HEK293 (cell line): ENCODE measurements around the gene STARD9.
A peak's percentile ranks its signal among the peaks of the same experiment; 100 is the strongest.

Experiments used
- CTCF ChIA-PET: fragments of 350-600 bp; formaldehyde crosslinking; extraction: SDS; loops from one replicate; lab custom pipeline; 2021; ENCODE audit warnings: antibody characterized with exemption; lab: Yijun Ruan, JAX
- POLR2A ChIA-PET: fragments of 300-600 bp; formaldehyde crosslinking; extraction: SDS; loops from one replicate; lab custom pipeline; 2020; ENCODE audit warnings: antibody characterized with exemption, inconsistent platforms; lab: Yijun Ruan, JAX
- H3K27ac ChIP-seq: fragments of 200-500 bp; sonication (Bioruptor generic); 2 replicates; pipeline ENCODE4 v1.5.1; 2014; ENCODE audit warnings: low read depth, low read length, control low read depth, inconsistent platforms; ENCODE audit errors: extremely low read depth
- H3K36me3 ChIP-seq, 2 experiments: fragments of 200-500 bp in 1 of 2; sonication (Bioruptor generic) in 1 of 2; 1 replicate in 1 of 2; 2 replicates in 1 of 2; pipeline ENCODE4 v1.5.1; 2014 to 2017; ENCODE audit warnings: inconsistent platforms in 2 of 2, low read length in 2 of 2; ENCODE audit not compliant: control insufficient read depth in 2 of 2, insufficient read depth in 1 of 2
- H3K4me1 ChIP-seq: fragments of 200-500 bp; sonication (Bioruptor generic); 2 replicates; pipeline ENCODE4 v1.5.1; 2014; ENCODE audit warnings: mild to moderate bottlenecking, low read length, inconsistent platforms; ENCODE audit not compliant: control insufficient read depth, insufficient read depth
- H3K4me3 ChIP-seq: 2 replicates; pipeline ENCODE4 v1.5.1; 2011; ENCODE audit warnings: low read depth, mild to moderate bottlenecking, control low read depth, low read length, moderate library complexity
- H3K9me3 ChIP-seq: fragments of 200-500 bp; sonication (Bioruptor generic); 2 replicates; pipeline ENCODE4 v1.5.1; 2014; ENCODE audit warnings: low read depth, low read length, inconsistent platforms; ENCODE audit not compliant: control insufficient read depth, insufficient read depth
- FEZF1 ChIP-seq: fragments of 450-650 bp; formaldehyde crosslinking; IDR thresholded peaks from 2 replicates; pipeline ENCODE4 v1.5.1; 2016; ENCODE audit warnings: missing biosample characterization, missing genetic modification characterization
- GLIS1 ChIP-seq: fragments of 450-650 bp; formaldehyde crosslinking; IDR thresholded peaks from 2 replicates; pipeline ENCODE4 v1.5.1; 2016; ENCODE audit warnings: missing biosample characterization, missing genetic modification characterization
- MYNN ChIP-seq: fragments of 450-650 bp; formaldehyde crosslinking; IDR thresholded peaks from 2 replicates; pipeline ENCODE4 v1.5.1; 2016; ENCODE audit warnings: missing biosample characterization, missing genetic modification characterization, borderline replicate concordance
- PRDM1 ChIP-seq: fragments of 450-650 bp; formaldehyde crosslinking; IDR thresholded peaks from 2 replicates; pipeline ENCODE4; 2016; ENCODE audit warnings: missing biosample characterization, missing genetic modification characterization
- PRDM10 ChIP-seq: fragments of 450-650 bp; formaldehyde crosslinking; IDR thresholded peaks from 2 replicates; pipeline ENCODE4 v1.5.1; 2016; ENCODE audit warnings: missing biosample characterization, missing genetic modification characterization
- REPIN1 ChIP-seq: fragments of 450-650 bp; formaldehyde crosslinking; IDR thresholded peaks from 2 replicates; pipeline ENCODE4 v1.5.1; 2017; ENCODE audit warnings: missing biosample characterization, missing genetic modification characterization, low read depth
- SP2 ChIP-seq: fragments of 450-650 bp; formaldehyde crosslinking; IDR thresholded peaks from 2 replicates; pipeline ENCODE4 v1.5.1; 2016; ENCODE audit warnings: missing biosample characterization, missing genetic modification characterization
- SP3 ChIP-seq: fragments of 450-650 bp; formaldehyde crosslinking; IDR thresholded peaks from 2 replicates; pipeline ENCODE4 v1.5.1; 2016; ENCODE audit warnings: missing biosample characterization, missing genetic modification characterization
- ZBTB48 ChIP-seq: fragments of 450-650 bp; formaldehyde crosslinking; IDR thresholded peaks from 2 replicates; pipeline ENCODE4 v1.5.1; 2016; ENCODE audit warnings: missing biosample characterization, missing genetic modification characterization
- ZIC2 ChIP-seq: fragments of 450-650 bp; formaldehyde crosslinking; IDR thresholded peaks from 2 replicates; pipeline ENCODE4 v1.5.1; 2016; ENCODE audit warnings: missing biosample characterization, missing genetic modification characterization
- ZNF155 ChIP-seq: fragments of 450-650 bp; formaldehyde crosslinking; IDR thresholded peaks from 2 replicates; pipeline ENCODE4 v1.5.1; 2016; ENCODE audit warnings: missing biosample characterization, missing genetic modification characterization
- ZNF18 ChIP-seq: fragments of 450-650 bp; formaldehyde crosslinking; IDR thresholded peaks from 2 replicates; pipeline ENCODE4 v1.5.1; 2016; ENCODE audit warnings: missing biosample characterization, missing genetic modification characterization
- ZNF514 ChIP-seq: fragments of 450-650 bp; formaldehyde crosslinking; IDR thresholded peaks from 2 replicates; pipeline ENCODE4 v1.5.1; 2016; ENCODE audit warnings: missing biosample characterization, missing genetic modification characterization
- ZNF549 ChIP-seq: fragments of 450-650 bp; IDR thresholded peaks from 2 replicates; pipeline ENCODE4 v1.5.1; 2018; ENCODE audit warnings: missing biosample characterization, missing genetic modification characterization, mild to moderate bottlenecking, inconsistent platforms, moderate library complexity
- ZNF585B ChIP-seq: fragments of 450-650 bp; formaldehyde crosslinking; IDR thresholded peaks from 2 replicates; pipeline ENCODE4 v1.5.1; 2016; ENCODE audit warnings: missing biosample characterization, missing genetic modification characterization
- ZNF658 ChIP-seq: fragments of 450-650 bp; formaldehyde crosslinking; IDR thresholded peaks from 2 replicates; pipeline ENCODE4; 2016; ENCODE audit warnings: missing biosample characterization, missing genetic modification characterization
- ZNF692 ChIP-seq: fragments of 450-650 bp; formaldehyde crosslinking; IDR thresholded peaks from 2 replicates; pipeline ENCODE4 v1.5.1; 2016; ENCODE audit warnings: missing biosample characterization, missing genetic modification characterization
- ZNF768 ChIP-seq: fragments of 450-650 bp; formaldehyde crosslinking; IDR thresholded peaks from 2 replicates; pipeline ENCODE4 v1.5.1; 2018; ENCODE audit warnings: missing biosample characterization, mild to moderate bottlenecking, missing genetic modification characterization
- ZNF843 ChIP-seq: fragments of 450-650 bp; formaldehyde crosslinking; IDR thresholded peaks from 2 replicates; pipeline ENCODE4 v1.5.1; 2016; ENCODE audit warnings: missing biosample characterization, missing genetic modification characterization
- ZXDB ChIP-seq: fragments of 450-650 bp; formaldehyde crosslinking; IDR thresholded peaks from 2 replicates; pipeline ENCODE4 v1.5.1; 2016; ENCODE audit warnings: missing biosample characterization, missing genetic modification characterization

STARD9 gene

GRCh38 chr15:42577514-42578031, 2.2 kb downstream of the STARD9 start (continued):
- peak; percentile 41; the same call in 1 of the 2 replicates for TF ChIP-seq ZNF18
- TF ChIP-seq ZNF658 (tag by site-specific recombination) = no peak
- peak; percentile 42; the same call in 1 of the 2 replicates for TF ChIP-seq ZXDB (tag by site-specific recombination)
- TF ChIP-seq ZNF549 (tag by site-specific recombination) = no peak
- TF ChIP-seq PRDM1 (tag by site-specific recombination) = peak; percentile 63; the same call in 1 of the 2 replicates
- TF ChIP-seq ZNF768 (tag by site-specific recombination) = no peak
- peak; percentile 34 for TF ChIP-seq GLIS1 (tag by site-specific recombination)
- TF ChIP-seq ZNF692 (tag by site-specific recombination) = no peak
- no peak for TF ChIP-seq ZNF843 (tag by site-specific recombination)
- peak; percentile 72 for TF ChIP-seq ZIC2 (tag by site-specific recombination)
- TF ChIP-seq SP3 (tag by site-specific recombination) = no peak
- no peak for TF ChIP-seq ZNF514
- no peak for TF ChIP-seq ZNF155 (tag by site-specific recombination)
- no peak for TF ChIP-seq ZNF585B (tag by site-specific recombination)
- TF ChIP-seq REPIN1 = no peak
- 0 out of 2 replicates have a peak, but pooled peaks have one; percentile 37 for TF ChIP-seq FEZF1 (tag by site-specific recombination)

- TF ChIP-seq SP2 (tag by site-specific recombination) (no peak), ZBTB48 (tag by site-specific recombination) (no peak), PRDM10 (peak; percentile 64), MYNN (tag by site-specific recombination) (no peak), ZNF549 (tag by site-specific recombination) (no peak)
- H3K27ac ChIP-seq = no peak overlapping the region
- H3K36me3 ChIP-seq = no peaks in the 10 kb centered on the region
- CTCF ChIA-PET = interaction anchor here (0.5 to 0.6 kb wide), 2 partner anchors 21 to 62 kb away, joined by 3 read pairs; no protein-coding TSS in a partner anchor
- POLR2A ChIA-PET = no interaction called here
- H3K4me3 ChIP-seq = no peak overlapping the region
- H3K4me1 ChIP-seq = peaks cover 5% of the 10 kb centered on the region
- no peaks in the 10 kb centered on the region for H3K9me3 ChIP-seq
These were observed 3.7 kb downstream of the STARD9 start for GRCh38 chr15:42578984-42579537.
